DMS114 treated with DMSO at 0.1 percent for 48 hours (cell line): ENCODE results near the gene NAV2.

Experiments used
- DNase-seq: peaks from one replicate; lab custom pipeline; 2025; ENCODE audit not compliant: unreplicated experiment; lab: John Stamatoyannopoulos, UW

NAV2 gene

GRCh38 chr11:20047769-20048154, 335.1 kb downstream of the NAV2 start:
- no peak for DNase-seq

DNA sequence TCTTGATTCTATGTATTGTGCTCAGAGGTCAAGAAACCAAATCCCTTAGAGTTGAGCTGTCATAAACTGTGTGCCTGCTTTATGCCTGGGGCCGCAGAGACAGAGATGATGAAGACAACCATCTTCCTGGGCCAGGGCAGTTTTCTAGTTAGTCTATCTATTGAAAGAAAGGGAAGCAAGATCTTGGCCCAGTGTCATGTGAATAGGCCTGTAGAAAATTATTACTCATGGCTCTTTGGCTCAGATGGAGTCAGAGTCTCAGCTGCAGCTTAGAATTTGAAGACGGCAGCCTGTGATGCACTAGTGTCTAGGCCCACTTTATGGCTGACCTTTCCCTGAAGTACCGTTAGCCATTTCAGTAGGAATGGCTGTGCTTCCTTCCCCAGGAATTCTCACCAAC, 335.6 kb downstream of the NAV2 start:
- no peak for DNase-seq

- DNase-seq = no peak
Measured at GRCh38 chr11:20048707-20049106, 336.1 kb downstream of the NAV2 start.

- DNase-seq = no peak
Measured at GRCh38 chr11:20049231-20049630, 336.6 kb downstream of the NAV2 start.

DNA sequence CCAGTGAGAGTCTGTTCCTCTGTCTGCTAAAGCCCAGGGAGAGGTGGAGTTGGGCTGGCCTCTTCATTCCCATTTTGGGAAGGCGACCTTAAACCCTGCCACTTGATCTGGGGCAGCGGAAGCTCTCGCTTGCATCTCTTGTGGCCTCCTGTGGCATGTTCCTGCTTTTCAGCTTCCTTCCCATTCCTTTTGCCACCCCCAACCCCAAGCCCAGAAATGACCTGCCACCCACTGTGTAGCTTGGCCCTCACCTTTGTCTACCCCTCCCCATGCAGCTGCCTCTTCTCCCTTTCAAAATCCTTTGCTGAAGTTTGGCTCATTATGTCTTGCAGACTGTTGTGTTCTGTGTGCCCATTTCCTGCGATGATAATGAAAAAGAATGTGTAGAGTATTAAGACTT, 337.4 kb downstream of the NAV2 start:
- no peak for DNase-seq

DNA sequence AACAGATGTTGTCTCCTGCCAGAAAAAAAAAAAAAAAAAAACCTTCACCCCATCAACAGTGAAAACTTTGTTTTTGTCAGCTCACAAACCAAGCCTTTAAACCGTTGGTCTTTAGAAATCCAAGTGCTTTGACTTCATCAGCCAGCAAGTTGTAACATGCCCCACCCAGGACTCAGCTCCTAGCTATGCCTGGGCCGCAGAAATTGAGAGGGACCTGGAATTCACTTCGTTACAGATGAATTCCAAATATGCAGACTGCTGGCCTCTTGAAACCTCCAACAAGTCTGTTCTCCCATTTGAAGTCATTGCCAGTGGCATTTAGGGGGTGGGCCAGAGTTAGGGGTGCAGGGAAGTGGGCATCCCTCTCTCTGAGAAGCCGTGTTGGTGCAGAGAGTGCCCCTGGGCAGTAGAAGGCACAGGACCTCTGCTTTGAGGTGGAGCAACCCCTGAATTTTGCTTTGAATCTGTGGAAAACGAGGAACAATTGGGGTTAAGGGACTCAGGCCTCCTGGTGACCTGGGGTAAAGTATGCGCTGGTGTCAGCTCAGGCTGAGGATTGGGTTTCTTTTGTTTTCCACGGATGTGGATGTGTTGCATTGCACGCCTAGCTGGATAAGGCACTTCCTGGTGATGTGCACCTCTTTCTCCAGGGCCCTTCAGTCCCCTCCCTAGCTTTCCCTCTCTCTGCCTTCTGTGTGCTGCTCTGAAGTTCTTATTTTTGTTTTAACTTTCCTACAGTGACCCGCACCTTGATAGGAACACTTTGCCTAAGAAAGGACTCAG, 338.1 kb downstream of the NAV2 start:
- DNase-seq = no peak

DNA sequence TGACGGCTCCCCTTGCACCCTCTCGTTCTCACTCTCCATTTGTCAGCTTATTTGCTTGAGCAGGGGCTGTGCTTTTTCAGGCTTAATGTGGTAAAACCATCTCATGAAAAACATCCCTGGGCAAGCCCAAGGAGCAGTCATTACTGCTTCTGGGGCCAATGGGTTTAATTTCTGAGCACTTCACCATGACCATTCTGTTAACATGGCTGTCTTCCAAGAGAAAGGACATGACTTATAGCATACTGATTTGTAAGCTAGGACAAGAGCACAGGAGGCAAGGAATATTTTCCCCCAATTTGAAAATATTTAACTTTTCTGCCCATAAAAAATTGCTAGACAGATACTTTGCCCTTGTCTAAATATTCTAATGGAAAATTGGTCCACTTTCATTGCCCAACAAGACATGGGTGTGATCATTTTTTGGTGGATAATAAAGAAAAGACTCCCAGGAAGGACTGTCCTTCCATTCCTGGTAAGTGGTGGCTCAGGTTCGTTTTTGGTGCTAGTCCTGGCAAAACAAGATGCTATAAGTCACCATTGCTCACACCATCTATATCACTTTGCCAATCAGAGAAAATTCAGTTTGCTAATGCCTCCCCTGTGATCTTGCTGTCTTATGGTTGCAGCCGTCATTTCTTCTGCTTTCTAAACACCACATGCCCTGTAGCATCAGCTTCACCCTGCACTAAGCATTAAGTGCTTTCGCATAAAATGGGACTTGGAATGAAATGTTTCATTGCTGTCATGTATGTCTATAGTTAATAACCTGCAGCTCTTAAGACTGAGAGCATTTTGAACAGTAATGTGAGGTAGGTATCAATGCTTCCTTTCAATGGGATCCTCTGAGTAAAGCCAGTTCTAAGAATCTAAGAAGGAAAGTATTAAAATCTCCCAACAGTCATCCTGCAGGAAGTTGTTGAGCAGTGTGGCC, 339.1 kb downstream of the NAV2 start:
- DNase-seq = no peak

GRCh38 chr11:20053572-20053971, 340.9 kb downstream of the NAV2 start:
- no peak for DNase-seq

GRCh38 chr11:20054584-20054983, 341.9 kb downstream of the NAV2 start:
- no peak for DNase-seq

- no peak for DNase-seq
Measured at GRCh38 chr11:20055312-20055711, 342.7 kb downstream of the NAV2 start.

DNA sequence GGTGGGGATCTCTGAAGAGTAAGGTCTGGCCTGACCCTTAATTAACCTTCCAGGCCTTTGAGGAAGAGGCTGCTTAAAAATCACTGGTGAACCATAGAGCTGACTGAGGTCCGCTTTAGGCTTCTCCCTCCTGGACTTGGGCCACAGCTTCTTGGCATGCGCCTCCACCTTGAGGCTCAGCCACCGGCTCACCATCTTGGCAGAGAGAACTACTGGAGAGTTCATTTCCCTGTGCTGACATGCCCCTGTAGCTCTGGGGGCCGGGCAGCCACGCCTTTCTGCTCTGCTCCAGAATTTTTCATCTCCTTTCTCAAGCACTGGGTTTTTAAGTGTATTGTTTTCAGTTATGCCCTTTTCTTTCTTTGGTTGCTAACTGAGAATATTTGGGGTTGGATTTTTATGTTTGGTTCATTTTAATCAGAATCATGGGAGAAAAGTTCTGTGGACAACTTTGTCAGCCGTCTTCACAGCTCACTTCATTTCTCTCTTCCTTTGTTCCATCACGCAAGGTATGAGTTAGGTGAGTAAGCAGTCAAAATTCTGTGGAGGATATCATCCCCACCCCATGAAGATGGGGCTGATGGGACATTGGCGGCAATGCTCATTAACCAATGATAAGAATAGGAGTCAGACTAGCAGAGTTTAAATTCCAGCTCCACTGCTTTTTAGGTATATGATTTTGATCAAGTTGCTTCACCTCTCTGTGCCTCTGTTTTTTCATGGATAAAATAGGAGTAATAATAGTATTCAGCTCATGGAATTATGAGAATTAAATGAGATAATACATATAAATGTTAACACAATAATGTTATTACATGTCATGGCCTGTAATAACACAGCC, 343.7 kb downstream of the NAV2 start:
- DNase-seq = no peak

- DNase-seq = no peak
Measured at GRCh38 chr11:20056950-20057943, 344.6 kb downstream of the NAV2 start.

GRCh38 chr11:20058749-20059458, 346.3 kb downstream of the NAV2 start:
- no peak for DNase-seq

DNA sequence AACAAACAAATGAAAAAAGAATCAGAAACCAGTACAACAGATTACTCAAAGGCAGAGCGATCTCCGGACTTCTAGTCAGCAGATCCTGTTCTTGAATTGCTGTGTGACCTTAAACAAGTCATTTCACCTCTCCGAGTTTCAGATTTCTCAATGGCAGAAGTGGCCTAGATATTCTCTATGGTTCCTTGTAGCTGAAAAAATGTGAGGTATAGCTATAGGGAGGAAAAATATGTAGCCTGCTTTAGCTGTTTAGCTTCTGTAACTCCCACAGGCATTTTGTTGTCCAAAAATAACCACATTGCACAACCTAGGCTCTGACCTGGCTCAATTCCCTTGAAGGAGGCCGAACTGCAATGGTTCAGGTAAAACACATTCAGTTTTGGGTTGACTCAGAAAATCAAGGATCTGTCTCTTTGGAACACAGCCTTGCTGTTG, 347.0 kb downstream of the NAV2 start:
- no peak for DNase-seq

GRCh38 chr11:20060181-20060580, 347.5 kb downstream of the NAV2 start:
- DNase-seq = no peak

GRCh38 chr11:20060647-20061205, 348.1 kb downstream of the NAV2 start:
- no peak for DNase-seq

GRCh38 chr11:20061776-20062175, 349.1 kb downstream of the NAV2 start:
- DNase-seq = no peak

DNA sequence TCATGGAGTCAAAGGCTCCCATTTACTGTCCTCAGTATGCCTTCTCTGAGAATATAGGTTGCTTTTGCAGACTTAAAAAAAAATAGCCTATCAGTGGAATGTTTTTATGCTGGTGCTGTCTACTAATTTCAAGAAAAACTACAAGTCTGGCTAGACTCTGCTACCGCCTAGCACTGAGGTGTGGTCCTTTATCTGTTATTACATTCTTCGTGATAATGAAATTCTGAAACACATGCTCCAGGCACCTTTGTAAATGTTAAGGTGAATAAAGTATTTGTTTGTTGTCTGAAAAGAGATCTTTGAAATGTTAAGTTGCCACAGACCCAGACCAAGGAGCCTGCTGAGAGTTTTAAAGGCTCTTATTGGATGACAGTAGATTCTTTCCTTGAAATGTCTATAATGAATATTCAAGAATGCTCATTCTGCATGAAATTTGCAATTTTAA, 352.3 kb downstream of the NAV2 start:
- DNase-seq = no peak

- no peak for DNase-seq
Measured at GRCh38 chr11:20065406-20065805, 352.8 kb downstream of the NAV2 start.
